Breast epithelium (tissue), 4 donors: ENCODE results near the gene AKAP9. TPM values are rescaled to one million over a fixed set of nuclear protein-coding genes. Genes with fewer than 3 reads are reported as not detected.

ENCODE experiments used
- DNase-seq, 2 donors: peaks; one replicate each; pipeline ENCODE4 v3.0.0-alpha.2; 2019; ENCODE audit warnings: low spot score in 2 of 2
- H3K27ac ChIP-seq, 2 donors: fragments of 200-600 bp; sonication (generic) in 1 of 2; one replicate each; pipeline ENCODE4 v1.5.1; 2016 to 2019; ENCODE audit warnings: mild to moderate bottlenecking in 1 of 2
- H3K27me3 ChIP-seq, 2 donors: fragments of 200-600 bp; sonication (generic) in 1 of 2; one replicate each; pipeline versions ENCODE4 v1.5.1 to v1.6.0; 2017 to 2019; ENCODE audit warnings: control low read depth in 1 of 2, mild to moderate bottlenecking in 1 of 2
- H3K36me3 ChIP-seq: fragments of 200-600 bp; one replicate; pipeline ENCODE4 v1.5.1; 2019
- H3K4me1 ChIP-seq, 2 donors: fragments of 200-600 bp; sonication (generic); one replicate each; pipeline ENCODE4 v1.5.1; 2016 to 2019; ENCODE audit warnings: control low read depth in 1 of 2
- H3K4me3 ChIP-seq, 3 donors: fragments of 200-600 bp; sonication (generic); 1 replicate in 2 of 3; 2 replicates in 1 of 3; pipeline ENCODE4 v1.5.1; 2016 to 2019; ENCODE audit warnings: mild to moderate bottlenecking in 3 of 3, moderate library complexity in 2 of 3
- H3K9me3 ChIP-seq, 2 donors: fragments of 200-600 bp; sonication (generic) in 1 of 2; one replicate each; pipeline ENCODE4 v1.5.1; 2016 to 2019; ENCODE audit warnings: control low read depth in 1 of 2
- POLR2A ChIP-seq: fragments of 450-650 bp; IDR thresholded peaks from one replicate; pipeline ENCODE4 v1.6.1; 2016; ENCODE audit warnings: antibody characterized with exemption, mild to moderate bottlenecking, moderate library complexity
- POLR2AphosphoS5 ChIP-seq, 3 donors: sonication (generic); formaldehyde crosslinking; IDR thresholded peaks; one replicate each; pipeline ENCODE4 v1.6.1; 2017; ENCODE audit warnings: antibody characterized with exemption in 3 of 3
- intact Hi-C: fragments of 100-400 bp; cut with DNase I; formaldehyde crosslinking; loops from one replicate; pipeline ENCODE4 v1.15.1; 2023; ENCODE audit warnings: low total_unique reads
- total RNA-seq, 3 donors: library from RNA; depleted of rRNA; stranded (reverse); fragments of >200 nt; gene quantifications; one replicate each; pipeline ENCODE4 v1.1.0, GENCODE V29; 2016
- TF ChIP-seq, protein P1 (sequence below), 3 donors: fragments of 450-650 bp; IDR thresholded peaks; one replicate each; pipeline ENCODE4 v1.5.1; 2016 to 2017; ENCODE audit warnings: antibody characterized with exemption in 3 of 3, mild to moderate bottlenecking in 3 of 3, moderate library complexity in 3 of 3

AKAP9 gene
- total RNA-seq, 3 donors from 2014 or later, result 73.3 to 193 (median 124) TPM

DNA sequence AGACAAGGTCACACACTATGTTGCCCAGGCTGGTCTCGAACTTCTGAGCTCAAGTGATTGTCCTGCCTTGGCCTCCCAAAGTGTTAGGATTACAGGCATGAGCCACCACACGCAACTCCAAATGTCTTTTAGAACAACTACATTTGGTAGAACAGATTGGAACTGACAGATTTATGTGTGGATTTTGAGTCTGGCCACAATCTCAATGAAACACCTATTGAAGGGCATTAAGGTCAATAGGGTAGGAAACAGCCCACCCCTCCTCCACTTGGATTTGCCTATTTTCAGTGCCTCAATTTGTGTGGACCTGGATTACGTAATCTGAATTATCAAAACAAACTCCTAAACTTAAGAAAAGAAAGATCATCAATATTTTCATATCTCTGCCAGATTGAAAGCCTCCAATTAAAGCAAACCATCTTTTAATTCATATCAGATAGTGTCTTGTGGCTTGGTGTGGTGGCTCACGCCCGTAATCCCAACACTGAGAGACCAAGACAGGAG lies 209.1 kb downstream of the AKAP9 start:
- Histone ChIP-seq H3K27me3 (no peaks in the 10 kb centered on the region), H3K36me3 (no peaks in the 10 kb centered on the region), H3K4me1 (no peaks in the 10 kb centered on the region), H3K27ac (no peak overlapping the region), H3K4me3 (no peak overlapping the region), H3K9me3 (no peaks in the 10 kb centered on the region)
- no peak for DNase-seq
- intact Hi-C loops, result no loop called here
- TF ChIP-seq POLR2AphosphoS5 (IDR thresholded peaks at IDR 0.05) (no peak), POLR2A (no peak)
- TF ChIP-seq, protein P1, sequence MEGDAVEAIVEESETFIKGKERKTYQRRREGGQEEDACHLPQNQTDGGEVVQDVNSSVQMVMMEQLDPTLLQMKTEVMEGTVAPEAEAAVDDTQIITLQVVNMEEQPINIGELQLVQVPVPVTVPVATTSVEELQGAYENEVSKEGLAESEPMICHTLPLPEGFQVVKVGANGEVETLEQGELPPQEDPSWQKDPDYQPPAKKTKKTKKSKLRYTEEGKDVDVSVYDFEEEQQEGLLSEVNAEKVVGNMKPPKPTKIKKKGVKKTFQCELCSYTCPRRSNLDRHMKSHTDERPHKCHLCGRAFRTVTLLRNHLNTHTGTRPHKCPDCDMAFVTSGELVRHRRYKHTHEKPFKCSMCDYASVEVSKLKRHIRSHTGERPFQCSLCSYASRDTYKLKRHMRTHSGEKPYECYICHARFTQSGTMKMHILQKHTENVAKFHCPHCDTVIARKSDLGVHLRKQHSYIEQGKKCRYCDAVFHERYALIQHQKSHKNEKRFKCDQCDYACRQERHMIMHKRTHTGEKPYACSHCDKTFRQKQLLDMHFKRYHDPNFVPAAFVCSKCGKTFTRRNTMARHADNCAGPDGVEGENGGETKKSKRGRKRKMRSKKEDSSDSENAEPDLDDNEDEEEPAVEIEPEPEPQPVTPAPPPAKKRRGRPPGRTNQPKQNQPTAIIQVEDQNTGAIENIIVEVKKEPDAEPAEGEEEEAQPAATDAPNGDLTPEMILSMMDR (IDR thresholded peaks at IDR 0.05), result no peak

DNA sequence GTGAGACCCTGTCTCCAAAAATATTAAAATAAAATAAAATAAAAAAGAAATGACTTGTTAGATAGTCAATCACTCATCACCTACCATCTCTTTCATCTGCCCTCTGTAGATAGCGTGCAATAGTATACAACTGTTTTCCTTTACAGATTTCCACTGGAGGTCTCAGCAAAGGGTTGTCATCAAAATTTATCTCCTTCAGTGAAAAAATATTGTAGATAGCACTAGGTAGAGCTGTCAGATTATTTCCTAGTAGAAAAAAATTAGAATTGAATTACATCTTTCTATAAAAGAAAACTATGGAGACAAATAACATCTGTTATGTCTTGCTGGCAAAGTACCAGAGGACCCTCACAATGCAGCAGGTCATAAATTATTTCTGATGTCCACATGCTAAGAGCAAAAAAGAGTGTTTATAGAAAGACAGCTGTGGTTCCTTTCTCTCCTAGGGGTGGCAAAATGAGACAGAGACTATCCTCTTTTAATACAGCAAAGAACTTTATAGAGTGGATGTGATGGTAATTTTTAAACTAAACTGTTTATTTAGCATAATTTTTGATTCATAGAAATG lies 209.9 kb downstream of the AKAP9 start:
- Histone ChIP-seq H3K4me3 (no peak overlapping the region), H3K9me3 (no peaks in the 10 kb centered on the region), H3K27ac (no peak overlapping the region), H3K27me3 (no peaks in the 10 kb centered on the region), H3K4me1 (no peaks in the 10 kb centered on the region), H3K36me3 (no peaks in the 10 kb centered on the region)
- no peak for DNase-seq
- intact Hi-C loops, result no loop called here
- TF ChIP-seq POLR2AphosphoS5 (IDR thresholded peaks at IDR 0.05) (no peak), POLR2A (no peak)
- TF ChIP-seq, protein P1 (IDR thresholded peaks at IDR 0.05), result no peak

DNA sequence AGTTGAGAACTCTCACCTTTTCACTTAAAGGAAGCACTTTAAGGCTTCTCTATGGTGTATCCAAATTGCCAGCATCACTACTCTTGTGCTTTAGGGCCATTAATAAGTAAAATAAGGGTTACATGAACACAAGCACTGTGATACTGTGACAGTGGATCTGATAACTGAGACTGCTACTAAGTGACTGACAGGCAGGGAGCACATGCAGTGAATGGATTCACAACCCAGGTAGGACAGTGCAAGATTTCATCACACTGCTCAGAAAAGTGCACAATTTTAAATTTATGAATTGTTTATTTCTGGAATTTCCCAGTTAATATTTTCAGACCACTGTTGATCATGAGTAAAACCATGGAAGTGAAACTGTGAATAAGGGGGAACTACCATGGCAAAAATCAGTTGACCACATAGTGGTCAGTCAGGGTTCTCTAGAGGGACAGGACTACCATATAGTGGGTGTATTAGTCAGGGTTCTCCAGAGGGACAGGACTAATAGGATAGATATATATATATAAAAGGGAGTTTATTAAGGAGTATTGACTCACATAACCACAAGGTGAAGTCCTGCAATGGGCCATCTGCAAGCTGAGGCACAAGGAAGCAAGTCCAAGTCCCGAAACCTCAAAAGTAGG lies 214.6 kb downstream of the AKAP9 start:
- TF ChIP-seq POLR2A, result no peak
- TF ChIP-seq, protein P1 (IDR thresholded peaks at IDR 0.05), result no peak
- TF ChIP-seq POLR2AphosphoS5 (IDR thresholded peaks at IDR 0.05), result no peak
- Histone ChIP-seq H3K36me3 (no peaks in the 10 kb centered on the region), H3K4me3 (no peak overlapping the region), H3K9me3 (no peaks in the 10 kb centered on the region), H3K27ac (no peak overlapping the region), H3K4me1 (no peaks in the 10 kb centered on the region), H3K27me3 (no peaks in the 10 kb centered on the region)
- intact Hi-C loops, result no loop called here
- no peak for DNase-seq

DNA sequence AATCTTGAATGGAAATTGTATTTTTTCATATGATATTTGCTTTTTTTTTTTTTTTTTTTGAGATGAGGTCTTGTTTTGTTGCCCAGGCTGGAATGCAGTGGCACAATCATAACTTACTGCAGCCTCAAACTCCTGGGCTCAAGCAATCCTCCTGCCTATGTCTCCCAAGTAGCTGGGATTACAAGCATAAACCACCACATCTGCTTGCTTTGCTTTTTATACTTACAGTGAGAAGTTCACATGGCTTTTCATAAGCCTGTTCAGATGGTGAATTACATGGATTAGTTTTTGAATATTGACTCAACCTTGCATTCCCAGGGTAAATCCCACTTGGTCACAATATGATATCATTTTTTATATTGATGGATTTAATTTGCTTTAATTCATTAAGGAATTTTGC lies 216.3 kb downstream of the AKAP9 start:
- TF ChIP-seq, protein P1 (IDR thresholded peaks at IDR 0.05), result no peak
- TF ChIP-seq POLR2AphosphoS5 (IDR thresholded peaks at IDR 0.05) (no peak), POLR2A (no peak)
- intact Hi-C loops, result no loop called here
- Histone ChIP-seq H3K36me3 (no peaks in the 10 kb centered on the region), H3K9me3 (no peaks in the 10 kb centered on the region), H3K4me1 (no peaks in the 10 kb centered on the region), H3K4me3 (no peak overlapping the region), H3K27me3 (no peaks in the 10 kb centered on the region), H3K27ac (no peak overlapping the region)
- DNase-seq, result no peak

DNA sequence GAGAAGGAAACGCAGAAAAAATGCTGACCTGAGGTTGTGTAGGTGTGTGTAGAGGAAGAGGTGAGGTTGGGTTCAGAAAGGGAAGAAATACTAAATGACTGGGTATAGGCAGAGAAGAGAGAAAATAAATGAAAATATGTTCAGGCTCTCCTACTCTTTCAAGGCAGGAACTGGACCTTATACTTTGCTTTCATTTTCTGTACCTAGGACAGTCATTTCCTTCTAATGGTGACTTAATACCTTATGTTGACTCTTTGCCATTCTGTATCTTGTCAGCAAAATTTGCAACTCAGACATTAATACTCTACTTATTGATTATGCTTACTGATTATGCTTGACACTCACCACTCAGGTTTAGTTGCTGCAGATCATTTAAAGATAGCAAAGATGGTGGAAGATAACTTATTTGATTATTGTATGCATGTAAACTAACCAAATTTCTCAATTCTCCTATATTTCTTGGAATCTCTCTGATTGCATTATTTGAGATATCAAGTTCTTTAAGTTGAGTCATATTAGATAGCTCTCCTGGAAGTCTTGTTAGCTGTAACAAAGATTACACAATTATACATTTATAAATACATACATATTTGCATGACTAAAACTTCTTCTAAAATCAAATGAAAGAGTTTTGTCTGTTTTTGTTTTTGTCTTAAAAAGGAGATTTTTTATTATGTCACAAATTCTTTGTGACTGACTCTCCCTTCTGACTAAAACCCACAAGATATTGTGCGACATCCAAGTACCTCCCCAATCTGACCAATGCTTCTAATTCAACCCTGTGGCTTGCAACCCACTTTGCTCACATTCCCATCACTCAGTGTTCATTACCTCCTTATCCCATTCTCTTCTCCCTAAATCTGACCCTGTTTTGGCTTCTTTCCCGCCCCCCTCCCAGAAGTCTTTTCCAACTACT lies 218.3 kb downstream of the AKAP9 start:
- no peaks in the 10 kb centered on the region for H3K4me1 ChIP-seq
- intact Hi-C loops, result no loop called here
- TF ChIP-seq, protein P1 (IDR thresholded peaks at IDR 0.05), result no peak
- TF ChIP-seq POLR2AphosphoS5 (IDR thresholded peaks at IDR 0.05) (no peak), POLR2A (no peak)

More for the DNA sequence above, 218.3 kb downstream of the AKAP9 start:
- H3K9me3 ChIP-seq, result no peaks in the 10 kb centered on the region
- no peak overlapping the region for H3K4me3 ChIP-seq
- no peaks in the 10 kb centered on the region for H3K27me3 ChIP-seq
- no peak overlapping the region for H3K27ac ChIP-seq
- H3K36me3 ChIP-seq, result no peaks in the 10 kb centered on the region
- DNase-seq, result no peak
